BJ (cell line): ENCODE results near the gene TRA2B. TPM values are rescaled to one million over a fixed set of nuclear protein-coding genes. Genes with fewer than 3 reads are reported as not detected.

Experiments
- CTCF ChIA-PET: fragments of 350-600 bp; formaldehyde crosslinking; extraction: SDS; loops from one replicate; lab custom pipeline; 2021; ENCODE audit warnings: antibody characterized with exemption, inconsistent platforms; lab: Yijun Ruan, JAX
- POLR2A ChIA-PET: fragments of 300-600 bp; sonication (Branson Sonifier 250); formaldehyde crosslinking; extraction: SDS; loops from one replicate; lab custom pipeline; 2021; ENCODE audit warnings: antibody characterized with exemption; lab: Charles Lee
- DNase-seq: peaks from one replicate; pipeline ENCODE4 v3.0.0-alpha.2; 2011; ENCODE audit warnings: low read depth
- H3K27me3 ChIP-seq: 2 replicates; pipeline ENCODE4 v1.6.0; 2011; ENCODE audit warnings: low read length; ENCODE audit not compliant: control insufficient read depth, insufficient read depth
- H3K36me3 ChIP-seq: 2 replicates; pipeline ENCODE4 v1.5.1; 2011; ENCODE audit warnings: low read length; ENCODE audit not compliant: control insufficient read depth, insufficient read depth
- H3K4me3 ChIP-seq: 2 replicates; pipeline ENCODE4 v1.5.1; 2011; ENCODE audit warnings: low read depth, mild to moderate bottlenecking, control low read depth, low read length
- polyA plus RNA-seq: library from polyadenylated mRNA; depleted of rRNA; stranded (reverse); fragments of >200 nt; gene quantifications from 2 replicates; pipeline ENCODE4 v1.2.3, GENCODE V29; 2011
- TF ChIP-seq, protein P1 (sequence below): IDR thresholded peaks from 2 replicates; pipeline ENCODE4 v1.5.1; 2011; ENCODE audit warnings: low read depth, mild to moderate bottlenecking, control low read depth, inconsistent platforms, low read length, moderate library complexity; ENCODE audit not compliant: insufficient read depth

The TRA2B gene
- polyA plus RNA-seq, 1 experiment = 129 TPM

DNA sequence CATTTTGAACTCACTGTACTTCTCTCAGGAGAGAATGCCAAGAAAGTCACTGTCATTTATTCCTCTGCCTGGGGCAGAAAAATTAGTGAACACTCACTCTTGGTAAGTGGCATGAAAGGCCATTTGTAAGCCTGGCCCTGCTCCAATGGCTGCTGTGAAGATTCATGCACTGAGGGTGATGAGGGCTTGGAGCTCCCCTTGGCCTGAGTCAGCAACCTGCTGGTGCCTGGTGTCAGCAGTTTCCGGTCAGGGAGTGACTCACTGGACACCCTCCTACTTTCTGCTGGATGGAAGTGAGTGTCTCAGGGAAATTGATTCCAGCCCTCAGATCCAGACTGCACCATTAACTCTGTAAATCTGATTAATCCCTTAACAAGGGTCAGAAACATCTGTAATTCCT, 37.6 kb downstream of the TRA2B start:
- TF ChIP-seq, protein P1, sequence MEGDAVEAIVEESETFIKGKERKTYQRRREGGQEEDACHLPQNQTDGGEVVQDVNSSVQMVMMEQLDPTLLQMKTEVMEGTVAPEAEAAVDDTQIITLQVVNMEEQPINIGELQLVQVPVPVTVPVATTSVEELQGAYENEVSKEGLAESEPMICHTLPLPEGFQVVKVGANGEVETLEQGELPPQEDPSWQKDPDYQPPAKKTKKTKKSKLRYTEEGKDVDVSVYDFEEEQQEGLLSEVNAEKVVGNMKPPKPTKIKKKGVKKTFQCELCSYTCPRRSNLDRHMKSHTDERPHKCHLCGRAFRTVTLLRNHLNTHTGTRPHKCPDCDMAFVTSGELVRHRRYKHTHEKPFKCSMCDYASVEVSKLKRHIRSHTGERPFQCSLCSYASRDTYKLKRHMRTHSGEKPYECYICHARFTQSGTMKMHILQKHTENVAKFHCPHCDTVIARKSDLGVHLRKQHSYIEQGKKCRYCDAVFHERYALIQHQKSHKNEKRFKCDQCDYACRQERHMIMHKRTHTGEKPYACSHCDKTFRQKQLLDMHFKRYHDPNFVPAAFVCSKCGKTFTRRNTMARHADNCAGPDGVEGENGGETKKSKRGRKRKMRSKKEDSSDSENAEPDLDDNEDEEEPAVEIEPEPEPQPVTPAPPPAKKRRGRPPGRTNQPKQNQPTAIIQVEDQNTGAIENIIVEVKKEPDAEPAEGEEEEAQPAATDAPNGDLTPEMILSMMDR = no peak
- ChIA-PET CTCF (interaction anchor here (0.6 to 1.3 kb wide), 4 partner anchors 11 to 1476 kb away, joined by 3 to 5 read pairs (median 3); no protein-coding TSS in a partner anchor), POLR2A (no interaction called here)
- peak; percentile 78 for DNase-seq
- Histone ChIP-seq H3K36me3 (no peaks in the 10 kb centered on the region), H3K27me3 (no peaks in the 10 kb centered on the region), H3K4me3 (no peak overlapping the region)

DNA sequence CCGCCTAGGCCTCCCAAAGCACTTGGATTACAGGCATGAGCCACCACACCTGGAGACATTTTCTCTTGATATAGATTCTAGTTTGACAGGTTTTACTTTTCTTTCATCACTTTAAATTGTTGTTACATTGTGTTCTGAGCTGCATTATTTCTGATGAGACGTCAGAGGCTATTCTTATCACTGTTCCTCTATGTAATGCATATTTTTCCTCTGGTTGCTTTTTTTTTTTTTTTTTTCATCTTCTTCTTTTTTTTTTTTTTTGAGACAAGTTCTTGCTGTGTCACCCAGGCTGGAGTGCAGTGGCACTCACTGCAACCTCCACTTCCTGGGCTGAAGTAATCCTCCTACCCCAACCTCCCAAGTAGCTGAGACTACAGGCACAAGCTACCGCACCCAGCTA, 41.2 kb downstream of the TRA2B start:
- H3K36me3 ChIP-seq = no peaks in the 10 kb centered on the region
- CTCF ChIA-PET = interaction anchor here (0.6 kb wide), 1 partner anchor 8 kb away, joined by 3 read pairs; no protein-coding TSS in a partner anchor

DNA sequence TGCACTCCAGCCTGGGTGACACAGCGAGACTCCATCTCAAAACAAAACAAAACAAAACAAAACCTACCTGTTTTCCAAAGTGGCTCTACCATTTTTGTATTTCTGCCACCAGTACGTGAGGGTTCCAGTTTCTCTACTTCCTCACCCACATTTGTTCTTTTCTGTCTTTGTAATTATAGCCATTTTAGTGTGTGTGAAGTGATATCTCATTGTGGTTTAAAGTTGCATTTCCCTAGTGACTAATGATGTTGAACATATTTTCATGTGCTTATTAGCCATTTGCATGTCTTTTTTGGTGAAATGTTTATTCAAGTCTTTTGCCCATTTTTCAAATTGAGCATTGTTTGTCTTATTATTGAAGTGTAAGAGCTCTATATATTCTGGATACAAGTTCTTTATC, 50.7 kb downstream of the TRA2B start:
- POLR2A ChIA-PET = no interaction called here
- Histone ChIP-seq H3K36me3 (no peaks in the 10 kb centered on the region), H3K4me3 (no peak overlapping the region), H3K27me3 (peaks cover 6% of the 10 kb centered on the region)
- DNase-seq = no peak
- CTCF ChIA-PET = no interaction called here
- TF ChIP-seq, protein P1 = no peak

More for the DNA sequence above, 41.2 kb downstream of the TRA2B start:
- no peak for DNase-seq
- TF ChIP-seq, protein P1 = no peak
- Histone ChIP-seq H3K27me3 (0 out of 2 replicates have a peak, but pooled peaks cover under 1% of the 10 kb centered on the region), H3K4me3 (no peak overlapping the region)
- POLR2A ChIA-PET = no interaction called here

DNA sequence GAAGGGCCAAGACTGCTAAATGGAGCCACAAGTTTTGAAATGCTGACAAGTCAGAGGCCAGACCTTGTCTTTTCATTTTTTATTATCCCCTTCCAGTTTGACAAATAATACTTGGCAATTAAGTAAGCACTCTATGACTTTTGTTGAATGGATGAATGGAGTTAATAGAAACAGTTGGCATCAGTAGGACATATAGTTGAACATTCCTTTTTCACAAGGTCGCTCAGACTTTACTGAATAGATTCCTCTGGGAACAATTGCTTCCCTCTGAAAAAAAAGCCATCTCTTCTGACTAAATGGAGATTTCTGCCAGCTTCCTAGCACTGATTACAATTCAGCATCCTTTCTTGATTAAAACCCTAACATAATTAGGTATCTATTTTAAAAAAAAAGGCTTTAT, 53.2 kb downstream of the TRA2B start:
- no peaks in the 10 kb centered on the region for H3K36me3 ChIP-seq
- DNase-seq = no peak
- no peak overlapping the region for H3K4me3 ChIP-seq
- TF ChIP-seq, protein P1 = no peak
- CTCF ChIA-PET = no interaction called here
- no peaks in the 10 kb centered on the region for H3K27me3 ChIP-seq
- POLR2A ChIA-PET = no interaction called here

DNA sequence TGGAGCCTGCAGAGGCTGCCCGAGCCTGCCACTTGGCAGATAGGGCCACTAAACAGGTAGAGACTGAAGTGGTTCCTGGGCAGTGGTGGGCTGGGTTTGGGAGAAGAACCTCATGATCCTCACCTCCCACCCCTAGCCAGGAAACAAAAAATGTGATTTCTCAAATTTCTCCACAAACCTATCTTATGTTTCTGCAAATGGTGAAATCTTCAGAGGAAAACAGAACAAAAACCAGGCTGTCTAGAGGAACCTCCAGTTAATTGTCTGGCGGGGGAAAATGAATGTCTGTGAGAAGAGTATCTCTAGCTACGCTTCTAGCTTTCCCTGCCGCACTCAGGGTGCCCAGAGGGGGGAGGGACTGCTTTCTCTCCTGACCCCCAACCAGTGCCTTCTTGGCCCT, 55.9 kb downstream of the TRA2B start:
- Histone ChIP-seq H3K4me3 (no peak overlapping the region), H3K27me3 (no peaks in the 10 kb centered on the region), H3K36me3 (no peaks in the 10 kb centered on the region)
- ChIA-PET POLR2A (no interaction called here), CTCF (no interaction called here)
- no peak for DNase-seq
- TF ChIP-seq, protein P1 = no peak
